CD14-positive monocyte (primary cell): Measurements from ENCODE around the gene SLC39A12. TPM values are rescaled to one million over a fixed set of nuclear protein-coding genes. Genes with fewer than 3 reads are reported as not detected.

Experiments used
- DNase-seq, 3 donors: peaks; one replicate each; pipeline ENCODE4 v3.0.0-alpha.2; 2011 to 2022
- H2AFZ ChIP-seq: 2 replicates; pipeline ENCODE4 v1.6.0; 2012; ENCODE audit warnings: mild to moderate bottlenecking, low read depth, low read length, inconsistent platforms; ENCODE audit not compliant: insufficient read depth, poor library complexity, severe bottlenecking
- H3K27ac ChIP-seq, 2 donors: 1 replicate in 1 of 2; 2 replicates in 1 of 2; pipeline ENCODE4 v1.5.1; 2012 to 2013; ENCODE audit warnings: low read length in 2 of 2, control low read depth in 1 of 2, inconsistent platforms in 1 of 2, low read depth in 1 of 2, mild to moderate bottlenecking in 1 of 2
- H3K27me3 ChIP-seq, 2 donors: one replicate each; pipeline versions ENCODE4 v1.6.0 to v1.6.1; 2011 to 2013; ENCODE audit warnings: low read length in 2 of 2; ENCODE audit not compliant: control insufficient read depth in 2 of 2, insufficient read depth in 2 of 2
- H3K36me3 ChIP-seq, 2 donors: replicated peaks in 1 of 2; 1 replicate in 1 of 2; 2 replicates in 1 of 2; pipeline versions ENCODE4 v1.5.1 to v1.6.1; 2012 to 2013; ENCODE audit warnings: low read length in 2 of 2, control low read depth in 1 of 2, inconsistent platforms in 1 of 2, mild to moderate bottlenecking in 1 of 2; ENCODE audit not compliant: insufficient read depth in 2 of 2, control insufficient read depth in 1 of 2
- H3K4me1 ChIP-seq, 2 donors: 1 replicate in 1 of 2; 2 replicates in 1 of 2; pipeline versions ENCODE4 v1.5.1 to v1.6.1; 2012 to 2013; ENCODE audit warnings: low read length in 2 of 2, control low read depth in 1 of 2, inconsistent platforms in 1 of 2, mild to moderate bottlenecking in 1 of 2, moderate library complexity in 1 of 2; ENCODE audit not compliant: insufficient read depth in 2 of 2, control insufficient read depth in 1 of 2
- H3K4me2 ChIP-seq: replicated peaks from 2 replicates; pipeline ENCODE3; 2012; ENCODE audit warnings: low read length, moderate library complexity, mild to moderate bottlenecking; ENCODE audit not compliant: poor library complexity, severe bottlenecking; ENCODE audit errors: extremely low read depth
- H3K4me3 ChIP-seq, 3 experiments: fragments of 200-600 bp in 1 of 3; sonication (generic) in 1 of 3; replicated peaks in 1 of 3; 1 replicate in 2 of 3; 2 replicates in 1 of 3; pipeline ENCODE4 v1.5.1; 2011 to 2013; ENCODE audit warnings: low read length in 3 of 3, mild to moderate bottlenecking in 3 of 3, control low read depth in 2 of 3, low read depth in 2 of 3, inconsistent platforms in 1 of 3, moderate library complexity in 1 of 3
- H3K79me2 ChIP-seq: 2 replicates; pipeline ENCODE4 v1.6.0; 2012; ENCODE audit warnings: mild to moderate bottlenecking, control low read depth, inconsistent platforms, low read length, moderate library complexity; ENCODE audit not compliant: insufficient read depth
- H3K9ac ChIP-seq: 2 replicates; pipeline ENCODE4 v1.6.0; 2017; ENCODE audit warnings: low read length, mild to moderate bottlenecking; ENCODE audit not compliant: insufficient read depth, poor library complexity, severe bottlenecking
- H3K9me3 ChIP-seq, 2 donors: replicated peaks in 1 of 2; 1 replicate in 1 of 2; 2 replicates in 1 of 2; pipeline versions ENCODE4 v1.5.1 to v1.6.1; 2012 to 2013; ENCODE audit warnings: low read length in 2 of 2, control low read depth in 1 of 2; ENCODE audit not compliant: control insufficient read depth in 1 of 2, insufficient read depth in 1 of 2
- H4K20me1 ChIP-seq: 2 replicates; pipeline ENCODE4 v1.6.0; 2012; ENCODE audit warnings: mild to moderate bottlenecking, low read length, control low read depth, moderate library complexity; ENCODE audit not compliant: insufficient read depth
- H3K27ac Mint-ChIP-seq, 7 donors: one replicate each; pipeline ENCODE4 v1.8.0; 2020; ENCODE audit warnings: mild to moderate bottlenecking in 7 of 7, mixed read lengths in 7 of 7, moderate library complexity in 6 of 7, inconsistent platforms in 2 of 7
- H3K27me3 Mint-ChIP-seq, 3 donors: one replicate each; pipeline ENCODE4 v1.8.0; 2021 to 2022; ENCODE audit warnings: low read depth in 3 of 3, mild to moderate bottlenecking in 3 of 3, mixed read lengths in 3 of 3, moderate library complexity in 3 of 3, inconsistent platforms in 1 of 3
- H3K36me3 Mint-ChIP-seq, 2 donors: one replicate each; pipeline ENCODE4 v1.8.0; 2020; ENCODE audit warnings: mixed read lengths in 2 of 2, inconsistent platforms in 1 of 2, mild to moderate bottlenecking in 1 of 2
- H3K4me1 Mint-ChIP-seq: one replicate; pipeline ENCODE4 v1.8.0; 2020; ENCODE audit warnings: mild to moderate bottlenecking, mixed read lengths
- H3K4me3 Mint-ChIP-seq, 2 donors: one replicate each; pipeline ENCODE4 v1.8.0; 2020; ENCODE audit warnings: mild to moderate bottlenecking in 2 of 2, mixed read lengths in 2 of 2, moderate library complexity in 1 of 2
- H3K9me3 Mint-ChIP-seq, 7 donors: one replicate each; pipeline ENCODE4 v1.8.0; 2020 to 2022; ENCODE audit warnings: mixed read lengths in 7 of 7, mild to moderate bottlenecking in 6 of 7, moderate library complexity in 6 of 7, inconsistent platforms in 2 of 7
- CTCF ChIP-seq: fragments of 200-600 bp; IDR thresholded peaks from one replicate; pipeline ENCODE4 v1.8.0; 2022; ENCODE audit warnings: antibody characterized with exemption, mild to moderate bottlenecking
- WGBS: methylation state at CpG from one replicate; pipeline ENCODE4 v1.1.5; 2013; ENCODE audit warnings: missing lambda C conversion rate; ENCODE audit not compliant: insufficient coverage; 5-methylcytosine and 5-hydroxymethylcytosine counted together
- intact Hi-C, 2 donors: fragments of 100-400 bp; cut with micrococcal nuclease; formaldehyde crosslinking; loops; one replicate each; pipeline versions ENCODE4 v1.15.0 to v1.15.1; 2023
- polyA plus RNA-seq, 3 donors: library from polyadenylated mRNA; depleted of rRNA in 1 of 3; unstranded in 2 of 3; stranded (reverse) in 1 of 3; fragments of 300-500 nt in 2 of 3; fragments of >200 nt in 1 of 3; fragmentation: Illumina TruSeq in 2 of 3; gene quantifications; 1 replicate in 2 of 3; 2 replicates in 1 of 3; pipeline ENCODE4 v1.2.3, GENCODE V29; 2012 to 2021

SLC39A12 gene
- polyA plus RNA-seq, 3 donors = not detected

GRCh38 chr10:17959870-17960269 is 8.2 kb downstream of the SLC39A12 start:
- H3K4me2 ChIP-seq = no peak overlapping the region
- no peaks in the 10 kb centered on the region for H3K4me1 ChIP-seq
- Mint-ChIP-seq H3K9me3 (peaks cover 0 to 9% (median 3%) of the 10 kb centered on the region in 7 donors), H3K4me1 (peaks cover 3% of the 10 kb centered on the region), H3K36me3 (no peaks in the 10 kb centered on the region), H3K4me3 (no peak overlapping the region), H3K27me3 (peaks cover 0 to 5% (median 0%) of the 10 kb centered on the region in 3 donors), H3K27ac (no peak overlapping the region)
- H4K20me1 ChIP-seq = no peaks in the 10 kb centered on the region
- intact Hi-C loops = no loop called here
- H3K4me3 ChIP-seq = no peak overlapping the region
- WGBS = no CpG with 5 or more reads among the region's 2 CpGs
- H3K79me2 ChIP-seq = no peaks in the 10 kb centered on the region
- TF ChIP-seq CTCF = no peak
- DNase-seq = no peak
- no peak overlapping the region for H3K27ac ChIP-seq
- no peaks in the 10 kb centered on the region for H3K36me3 ChIP-seq
- H3K9ac ChIP-seq = no peak overlapping the region
- peaks cover 3 to 4% of the 10 kb centered on the region in 2 donors for H3K9me3 ChIP-seq
- no peaks in the 10 kb centered on the region for H3K27me3 ChIP-seq
- no peak overlapping the region for H2AFZ ChIP-seq

- no peak overlapping the region for H3K27ac Mint-ChIP-seq
- H3K4me3 Mint-ChIP-seq = no peak overlapping the region
- no peak for TF ChIP-seq CTCF
- Histone ChIP-seq H3K79me2 (no peaks in the 10 kb centered on the region), H3K4me3 (no peak overlapping the region), H3K27me3 (no peaks in the 10 kb centered on the region), H3K4me2 (no peak overlapping the region), H4K20me1 (no peaks in the 10 kb centered on the region), H3K4me1 (no peaks in the 10 kb centered on the region), H2AFZ (no peak overlapping the region), H3K27ac (no peak overlapping the region), H3K9me3 (peaks cover 3 to 4% of the 10 kb centered on the region in 2 donors), H3K36me3 (no peaks in the 10 kb centered on the region), H3K9ac (no peak overlapping the region)
- 48% methylated on average over 3 of the region's 4 CpGs for WGBS
- intact Hi-C loops = no loop called here
- no peaks in the 10 kb centered on the region for H3K36me3 Mint-ChIP-seq
- no peak for DNase-seq
- H3K9me3 Mint-ChIP-seq = peaks cover 0 to 10% (median 3%) of the 10 kb centered on the region in 7 donors
- H3K4me1 Mint-ChIP-seq = peaks cover 3% of the 10 kb centered on the region
- peaks cover 0 to 2% (median 0%) of the 10 kb centered on the region in 3 donors for H3K27me3 Mint-ChIP-seq
Observed at GRCh38 chr10:17961551-17962422, 10.1 kb downstream of the SLC39A12 start.
